ENCODE measurements around the gene PDGFC. TPM values are rescaled to one million over a fixed set of nuclear protein-coding genes. Genes with fewer than 3 reads are reported as not detected.

Gene PDGFC
- total and polyA plus RNA-seq, 2 donors (not counting 3 experiments of a cell fraction or from before 2014, with no cell fraction given), result 2.7 to 5.3 TPM

DNA sequence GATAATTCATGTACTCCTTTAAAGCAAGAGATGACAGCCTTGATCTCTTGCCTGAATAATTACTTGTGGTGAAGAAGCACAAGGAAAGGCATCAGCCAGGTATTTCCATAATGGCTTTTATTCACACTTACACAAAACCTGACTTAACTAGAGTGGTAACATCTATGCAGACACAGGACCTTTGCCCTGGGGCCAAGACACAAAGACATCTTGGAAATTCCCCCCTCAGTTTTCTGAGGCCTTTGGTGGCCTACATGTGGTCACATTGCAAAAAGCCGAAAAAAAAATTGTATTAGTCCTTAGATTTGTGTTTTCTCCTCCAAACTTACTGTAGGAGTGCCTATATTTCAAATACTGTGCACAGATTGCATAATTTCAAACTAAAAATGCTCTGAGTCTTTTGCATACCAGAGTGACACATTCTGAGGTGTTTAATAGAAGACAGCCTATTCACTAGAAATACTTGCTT lies 172.4 kb downstream of the PDGFC start:
- H3K4me3 ChIP-seq (replicated peaks in 1 of 3; ENCODE audit: insufficient read depth in 1 of 3, low read depth in 1 of 3, low read length in 3 of 3), result no peak overlapping the region
- no peaks in the 10 kb centered on the region for H3K9me3 ChIP-seq (replicated peaks; ENCODE audit: control insufficient read depth, insufficient read depth, low read length)
- POLR2A ChIA-PET, result interaction anchor here (0.6 kb wide), 1 partner anchor 17 kb away, joined by 3 read pairs; no protein-coding TSS in a partner anchor
- H3K27ac ChIP-seq (ENCODE audit: insufficient read depth, low read depth, low read length), result no peak overlapping the region
- no peak overlapping the region for H3K9ac ChIP-seq (replicated peaks; ENCODE audit: extremely low read depth, insufficient read depth, low read length)
- no peaks in the 10 kb centered on the region for H3K9me1 ChIP-seq (replicated peaks; ENCODE audit: control insufficient read depth, extremely low read depth, insufficient read depth, low read length)
- no peaks in the 10 kb centered on the region for H4K20me1 ChIP-seq (replicated peaks; ENCODE audit: control insufficient read depth, extremely low read depth, insufficient read depth, low read length)
- no TSS peak for BruUV-seq (replicated peaks)
- intact Hi-C loops (cut with micrococcal nuclease), result loop anchor here (10.0 kb wide), 1 partner anchor 324 kb away; no protein-coding TSS in a partner anchor
- no peaks in the 10 kb centered on the region for H3K27me3 ChIP-seq (ENCODE audit: control insufficient read depth in 2 of 2, insufficient read depth in 2 of 2, low read length in 2 of 2)
- dilution Hi-C loops (cut with MboI; ENCODE audit: extremely low pct_ligation_motif_present, low sequenced_read_pairs), result no loop called here
- H3K36me3 ChIP-seq (ENCODE audit: control insufficient read depth in 2 of 2, extremely low read depth in 1 of 2, insufficient read depth in 2 of 2, low read length in 2 of 2), result no peaks in the 10 kb centered on the region
- DNase-seq (ENCODE audit: low read depth, low spot score) (no peak), FAIRE-seq (no peak)
- H3K4me2 ChIP-seq (ENCODE audit: insufficient read depth, low read length), result no peak overlapping the region
- H3K79me2 ChIP-seq (ENCODE audit: control insufficient read depth, insufficient read depth, low read length), result no peaks in the 10 kb centered on the region
- no peaks in the 10 kb centered on the region for H3K4me1 ChIP-seq (ENCODE audit: control insufficient read depth, extremely low read depth, insufficient read depth, low read length)
- TF ChIP-seq, protein P1, sequence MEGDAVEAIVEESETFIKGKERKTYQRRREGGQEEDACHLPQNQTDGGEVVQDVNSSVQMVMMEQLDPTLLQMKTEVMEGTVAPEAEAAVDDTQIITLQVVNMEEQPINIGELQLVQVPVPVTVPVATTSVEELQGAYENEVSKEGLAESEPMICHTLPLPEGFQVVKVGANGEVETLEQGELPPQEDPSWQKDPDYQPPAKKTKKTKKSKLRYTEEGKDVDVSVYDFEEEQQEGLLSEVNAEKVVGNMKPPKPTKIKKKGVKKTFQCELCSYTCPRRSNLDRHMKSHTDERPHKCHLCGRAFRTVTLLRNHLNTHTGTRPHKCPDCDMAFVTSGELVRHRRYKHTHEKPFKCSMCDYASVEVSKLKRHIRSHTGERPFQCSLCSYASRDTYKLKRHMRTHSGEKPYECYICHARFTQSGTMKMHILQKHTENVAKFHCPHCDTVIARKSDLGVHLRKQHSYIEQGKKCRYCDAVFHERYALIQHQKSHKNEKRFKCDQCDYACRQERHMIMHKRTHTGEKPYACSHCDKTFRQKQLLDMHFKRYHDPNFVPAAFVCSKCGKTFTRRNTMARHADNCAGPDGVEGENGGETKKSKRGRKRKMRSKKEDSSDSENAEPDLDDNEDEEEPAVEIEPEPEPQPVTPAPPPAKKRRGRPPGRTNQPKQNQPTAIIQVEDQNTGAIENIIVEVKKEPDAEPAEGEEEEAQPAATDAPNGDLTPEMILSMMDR (IDR thresholded peaks at IDR 0.05; ENCODE audit: extremely low read depth in 1 of 2, insufficient read depth in 1 of 2, low read depth in 1 of 2, low read length in 2 of 2), result no peak
- TF ChIP-seq GATA2 (IDR thresholded peaks at IDR 0.05; ENCODE audit: insufficient read depth, insufficient read length, low read depth, low read length), result no peak
- CTCF ChIA-PET, result interaction anchor here (1.4 to 1.7 kb wide), 2 partner anchors 26 to 27 kb away, joined by 3 read pairs; no protein-coding TSS in a partner anchor
- H2AFZ ChIP-seq (ENCODE audit: low read depth, low read length), result no peak overlapping the region

DNA sequence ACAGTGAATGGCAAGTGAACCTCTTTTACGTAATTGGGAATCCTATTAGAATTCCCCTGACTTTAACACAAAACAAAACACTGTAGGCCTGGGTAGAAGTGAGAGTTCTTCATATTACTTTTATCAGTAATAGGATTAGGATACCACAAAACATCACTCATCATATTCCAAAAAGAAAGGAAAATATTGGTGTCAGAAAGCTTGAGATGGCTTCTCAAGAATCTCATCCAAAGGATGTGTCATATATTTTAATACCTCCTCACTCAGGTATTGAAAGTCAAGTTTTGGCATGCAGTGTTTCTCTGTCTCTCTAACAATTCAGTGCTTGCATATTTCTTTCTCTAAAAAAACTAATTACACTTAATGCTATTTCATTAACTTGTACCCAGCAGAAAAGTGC lies 173.2 kb downstream of the PDGFC start:
- ChIA-PET CTCF (no interaction called here), POLR2A (no interaction called here)
- FAIRE-seq, result no peak
- no peaks in the 10 kb centered on the region for H3K79me2 ChIP-seq (ENCODE audit: control insufficient read depth, insufficient read depth, low read length)
- no peak for DNase-seq (ENCODE audit: low read depth, low spot score)
- no peaks in the 10 kb centered on the region for H3K9me1 ChIP-seq (replicated peaks; ENCODE audit: control insufficient read depth, extremely low read depth, insufficient read depth, low read length)
- intact Hi-C loops (cut with micrococcal nuclease) (loop anchor here (10.0 kb wide), 1 partner anchor 324 kb away; no protein-coding TSS in a partner anchor), dilution Hi-C loops (cut with MboI; ENCODE audit: extremely low pct_ligation_motif_present, low sequenced_read_pairs) (no loop called here)
- no TSS peak for BruUV-seq (replicated peaks)
- TF ChIP-seq FOS (IDR thresholded peaks at IDR 0.05; ENCODE audit: borderline replicate concordance, insufficient read depth, low read length) (no peak), POLR2AphosphoS5 (IDR thresholded peaks at IDR 0.05; ENCODE audit: insufficient read depth, low read depth, low read length) (no peak), POLR2A (IDR thresholded peaks at IDR 0.05; ENCODE audit: low read depth, low read length) (no peak), JUN (IDR thresholded peaks at IDR 0.05; ENCODE audit: borderline replicate concordance, insufficient read depth, insufficient read length, low read depth) (no peak), GATA2 (IDR thresholded peaks at IDR 0.05; ENCODE audit: insufficient read depth, insufficient read length, low read depth, low read length) (no peak), MYC (IDR thresholded peaks at IDR 0.05; ENCODE audit: low read depth, low read length) (no peak), EZH2 (IDR thresholded peaks at IDR 0.05; ENCODE audit: borderline replicate concordance, low read depth, low read length, severe bottlenecking) (no peak)
- TF ChIP-seq, protein P1 (IDR thresholded peaks at IDR 0.05; ENCODE audit: extremely low read depth in 1 of 2, insufficient read depth in 1 of 2, low read depth in 1 of 2, low read length in 2 of 2), result no peak
- TF ChIP-seq, protein P2, sequence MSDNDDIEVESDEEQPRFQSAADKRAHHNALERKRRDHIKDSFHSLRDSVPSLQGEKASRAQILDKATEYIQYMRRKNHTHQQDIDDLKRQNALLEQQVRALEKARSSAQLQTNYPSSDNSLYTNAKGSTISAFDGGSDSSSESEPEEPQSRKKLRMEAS (IDR thresholded peaks at IDR 0.05; ENCODE audit: insufficient read depth, insufficient read length), result no peak
- no peak overlapping the region for H3K4me2 ChIP-seq (ENCODE audit: insufficient read depth, low read length)
- no peaks in the 10 kb centered on the region for H3K9me3 ChIP-seq (replicated peaks; ENCODE audit: control insufficient read depth, insufficient read depth, low read length)
- H3K27ac ChIP-seq (ENCODE audit: insufficient read depth, low read depth, low read length), result no peak overlapping the region
- H3K27me3 ChIP-seq (ENCODE audit: control insufficient read depth in 2 of 2, insufficient read depth in 2 of 2, low read length in 2 of 2), result no peaks in the 10 kb centered on the region
- no peak overlapping the region for H2AFZ ChIP-seq (ENCODE audit: low read depth, low read length)
- H4K20me1 ChIP-seq (replicated peaks; ENCODE audit: control insufficient read depth, extremely low read depth, insufficient read depth, low read length), result no peaks in the 10 kb centered on the region
- H3K4me1 ChIP-seq (ENCODE audit: control insufficient read depth, extremely low read depth, insufficient read depth, low read length), result no peaks in the 10 kb centered on the region
- H3K36me3 ChIP-seq (ENCODE audit: control insufficient read depth in 2 of 2, extremely low read depth in 1 of 2, insufficient read depth in 2 of 2, low read length in 2 of 2), result no peaks in the 10 kb centered on the region
- no peak overlapping the region for H3K9ac ChIP-seq (replicated peaks; ENCODE audit: extremely low read depth, insufficient read depth, low read length)
- no peak overlapping the region for H3K4me3 ChIP-seq (replicated peaks in 1 of 3; ENCODE audit: insufficient read depth in 1 of 3, low read depth in 1 of 3, low read length in 3 of 3)

Data from endothelial cell of umbilical vein (primary cell).